Nephron progenitor cell (in vitro differentiated cells): ENCODE results near the gene CBLB.

Experiments
- DNase-seq: peaks from one replicate; pipeline ENCODE4 v3.0.0; 2021
- H3K27ac Mint-ChIP-seq: 2 replicates; pipeline ENCODE4 v1.8.0; 2021; ENCODE audit warnings: mild to moderate bottlenecking, moderate library complexity, mixed read lengths
- H3K27me3 Mint-ChIP-seq: 2 replicates; pipeline ENCODE4 v1.8.0; 2021; ENCODE audit warnings: mild to moderate bottlenecking, low read depth, mixed read lengths; ENCODE audit not compliant: poor library complexity
- H3K36me3 Mint-ChIP-seq: 2 replicates; pipeline ENCODE4 v1.8.0; 2021; ENCODE audit warnings: low read depth, mixed read lengths
- H3K4me1 Mint-ChIP-seq: 2 replicates; pipeline ENCODE4 v1.8.0; 2021; ENCODE audit warnings: mixed read lengths
- H3K4me3 Mint-ChIP-seq: 2 replicates; pipeline ENCODE4 v1.8.0; 2021; ENCODE audit warnings: mild to moderate bottlenecking, moderate library complexity, mixed read lengths
- H3K9me3 Mint-ChIP-seq: 2 replicates; pipeline ENCODE4 v1.8.0; 2021; ENCODE audit warnings: mild to moderate bottlenecking, moderate library complexity, mixed read lengths
- TF ChIP-seq, protein P1 (sequence below): fragments of 200-600 bp; sonication (generic); IDR thresholded peaks from 2 replicates; pipeline ENCODE4 v1.5.0; 2021; ENCODE audit warnings: antibody characterized with exemption

Gene CBLB

DNA sequence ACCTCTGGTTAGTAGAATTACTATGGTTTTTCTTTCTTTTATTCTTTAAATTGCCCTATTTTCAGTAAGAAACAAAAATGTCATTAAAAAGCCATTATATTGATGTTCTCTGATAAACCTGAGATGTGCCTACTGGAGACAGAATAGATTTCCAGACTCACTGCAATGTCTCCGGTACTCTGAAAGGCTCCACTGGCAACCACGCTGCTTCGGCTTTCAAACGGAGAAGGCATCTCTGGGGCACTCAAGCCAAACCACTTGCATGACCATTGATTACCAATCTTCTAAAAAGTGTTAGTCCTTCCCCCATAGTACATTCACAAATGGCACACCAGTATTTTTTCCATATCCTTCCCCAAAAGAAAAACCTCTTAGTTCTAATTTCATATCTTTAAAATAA is 82.6 kb downstream of the CBLB start:
- Mint-ChIP-seq H3K27ac (no peak overlapping the region), H3K4me3 (no peak overlapping the region), H3K27me3 (no peaks in the 10 kb centered on the region), H3K4me1 (no peaks in the 10 kb centered on the region), H3K36me3 (peaks cover under 1% of the 10 kb centered on the region), H3K9me3 (no peaks in the 10 kb centered on the region)
- DNase-seq, result no peak
- TF ChIP-seq, protein P1, sequence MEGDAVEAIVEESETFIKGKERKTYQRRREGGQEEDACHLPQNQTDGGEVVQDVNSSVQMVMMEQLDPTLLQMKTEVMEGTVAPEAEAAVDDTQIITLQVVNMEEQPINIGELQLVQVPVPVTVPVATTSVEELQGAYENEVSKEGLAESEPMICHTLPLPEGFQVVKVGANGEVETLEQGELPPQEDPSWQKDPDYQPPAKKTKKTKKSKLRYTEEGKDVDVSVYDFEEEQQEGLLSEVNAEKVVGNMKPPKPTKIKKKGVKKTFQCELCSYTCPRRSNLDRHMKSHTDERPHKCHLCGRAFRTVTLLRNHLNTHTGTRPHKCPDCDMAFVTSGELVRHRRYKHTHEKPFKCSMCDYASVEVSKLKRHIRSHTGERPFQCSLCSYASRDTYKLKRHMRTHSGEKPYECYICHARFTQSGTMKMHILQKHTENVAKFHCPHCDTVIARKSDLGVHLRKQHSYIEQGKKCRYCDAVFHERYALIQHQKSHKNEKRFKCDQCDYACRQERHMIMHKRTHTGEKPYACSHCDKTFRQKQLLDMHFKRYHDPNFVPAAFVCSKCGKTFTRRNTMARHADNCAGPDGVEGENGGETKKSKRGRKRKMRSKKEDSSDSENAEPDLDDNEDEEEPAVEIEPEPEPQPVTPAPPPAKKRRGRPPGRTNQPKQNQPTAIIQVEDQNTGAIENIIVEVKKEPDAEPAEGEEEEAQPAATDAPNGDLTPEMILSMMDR, result no peak

DNA sequence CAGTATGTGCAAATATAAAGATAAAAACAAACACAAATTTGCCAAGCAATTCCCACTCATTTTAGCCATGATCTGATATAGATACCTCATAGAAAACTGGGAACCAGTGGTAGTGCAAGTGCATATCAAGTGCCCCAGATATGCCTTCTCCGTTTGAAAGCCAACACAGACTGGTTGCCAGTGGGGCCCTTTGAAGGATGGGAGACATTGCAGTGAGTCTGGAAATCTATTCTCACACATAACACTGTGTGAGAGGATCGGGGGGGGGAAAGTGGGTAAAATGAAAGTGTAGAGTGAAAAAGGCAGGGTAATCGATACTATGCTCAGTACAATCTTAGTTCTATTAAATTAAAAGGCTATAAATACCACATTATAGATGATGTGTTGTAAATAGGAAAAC is 83.0 kb downstream of the CBLB start:
- no peak for DNase-seq
- TF ChIP-seq, protein P1, result no peak
- H3K4me3 Mint-ChIP-seq, result no peak overlapping the region
- H3K9me3 Mint-ChIP-seq, result no peaks in the 10 kb centered on the region
- no peak overlapping the region for H3K27ac Mint-ChIP-seq
- H3K36me3 Mint-ChIP-seq, result peaks cover 5% of the 10 kb centered on the region
- no peaks in the 10 kb centered on the region for H3K27me3 Mint-ChIP-seq
- no peaks in the 10 kb centered on the region for H3K4me1 Mint-ChIP-seq

DNA sequence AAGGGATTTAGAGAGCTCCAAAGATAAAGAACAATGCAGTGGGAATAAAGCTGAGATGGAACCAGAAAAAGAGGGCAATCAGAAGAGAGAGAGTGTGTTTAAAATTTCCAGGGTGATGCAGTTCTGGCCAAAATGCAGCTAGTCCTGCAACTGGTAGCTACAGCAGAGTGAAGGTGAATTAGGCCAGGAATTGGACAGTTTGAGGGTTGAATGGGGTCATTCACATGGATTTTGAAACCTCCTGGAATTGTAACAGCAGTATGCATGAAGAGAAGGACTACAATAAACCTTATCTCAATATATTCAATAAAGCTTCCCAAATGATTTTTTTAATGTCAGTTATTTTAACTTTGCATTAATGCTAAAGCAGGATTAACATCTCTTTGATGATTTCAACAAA is 85.2 kb downstream of the CBLB start:
- TF ChIP-seq, protein P1, result no peak
- no peaks in the 10 kb centered on the region for H3K9me3 Mint-ChIP-seq

DNA sequence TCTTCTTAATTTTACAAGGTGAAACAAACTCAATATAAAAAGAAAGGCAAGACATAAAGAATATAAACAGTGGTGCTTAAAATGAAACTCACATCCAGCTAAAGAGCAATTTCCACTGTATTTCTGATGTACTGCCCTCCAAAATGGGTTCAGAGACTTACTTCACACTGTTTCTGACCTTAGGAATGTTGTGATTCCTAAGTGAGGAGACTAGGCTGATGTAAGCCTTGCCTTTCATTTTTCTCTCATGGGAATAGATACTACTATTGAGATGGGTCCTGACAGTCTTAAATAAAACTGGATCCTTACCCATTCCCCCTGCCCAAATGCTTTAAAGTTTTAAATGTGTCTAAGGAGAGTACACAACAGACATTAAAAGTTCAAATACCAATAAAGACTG is 86.9 kb downstream of the CBLB start:
- H3K27ac Mint-ChIP-seq, result no peak overlapping the region
- no peaks in the 10 kb centered on the region for H3K27me3 Mint-ChIP-seq
- no peaks in the 10 kb centered on the region for H3K4me1 Mint-ChIP-seq
- H3K9me3 Mint-ChIP-seq, result no peaks in the 10 kb centered on the region
- H3K4me3 Mint-ChIP-seq, result no peak overlapping the region
- TF ChIP-seq, protein P1, result no peak
- no peak for DNase-seq
- peaks cover 6% of the 10 kb centered on the region for H3K36me3 Mint-ChIP-seq

More for the DNA sequence above, 85.2 kb downstream of the CBLB start:
- Mint-ChIP-seq H3K4me3 (no peak overlapping the region), H3K36me3 (peaks cover 6% of the 10 kb centered on the region), H3K27ac (no peak overlapping the region), H3K27me3 (no peaks in the 10 kb centered on the region), H3K4me1 (no peaks in the 10 kb centered on the region)
- no peak for DNase-seq

DNA sequence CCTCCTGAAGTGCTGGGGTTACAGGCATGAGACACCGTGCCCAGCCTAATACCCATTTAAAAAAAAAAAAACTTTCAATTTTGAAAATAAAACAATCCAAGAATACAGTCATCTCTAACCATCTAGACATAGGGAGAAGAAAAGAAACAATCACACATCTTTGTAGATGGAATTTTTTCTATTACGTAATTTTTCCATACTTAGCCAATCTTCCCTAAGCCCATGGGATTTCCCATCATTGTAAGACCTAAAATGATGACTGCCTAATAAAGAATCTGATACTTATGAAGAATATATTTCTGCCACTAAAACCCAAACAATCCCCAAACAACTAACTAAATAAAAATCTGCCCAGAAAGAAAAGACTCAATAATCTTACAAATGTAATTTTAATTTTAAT is 88.7 kb downstream of the CBLB start:
- no peak for DNase-seq
- H3K36me3 Mint-ChIP-seq, result peaks cover 6% of the 10 kb centered on the region
- H3K9me3 Mint-ChIP-seq, result no peaks in the 10 kb centered on the region
- no peak overlapping the region for H3K27ac Mint-ChIP-seq
- no peaks in the 10 kb centered on the region for H3K4me1 Mint-ChIP-seq
- H3K4me3 Mint-ChIP-seq, result no peak overlapping the region
- TF ChIP-seq, protein P1, result no peak
- no peaks in the 10 kb centered on the region for H3K27me3 Mint-ChIP-seq

DNA sequence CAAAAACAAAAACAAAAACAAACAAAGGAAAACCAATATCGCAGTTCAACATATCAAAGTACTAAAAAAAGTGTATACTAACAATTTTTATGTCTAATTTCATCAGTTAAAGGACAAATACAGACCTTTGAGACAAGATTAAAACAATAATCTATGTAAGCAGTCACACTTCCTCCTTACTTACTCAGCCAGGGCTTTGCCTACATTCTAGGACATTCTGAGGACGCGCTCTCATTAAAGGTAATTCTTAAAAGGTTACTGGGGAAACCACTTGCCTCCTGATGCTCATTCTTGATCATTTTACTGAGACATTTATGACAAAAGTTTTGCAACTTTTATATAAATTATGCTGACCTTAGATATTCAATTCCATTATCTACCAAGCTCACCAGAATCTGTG is 93.4 kb downstream of the CBLB start:
- no peaks in the 10 kb centered on the region for H3K9me3 Mint-ChIP-seq
- no peaks in the 10 kb centered on the region for H3K27me3 Mint-ChIP-seq
- no peak overlapping the region for H3K27ac Mint-ChIP-seq
- peaks cover 24% of the 10 kb centered on the region for H3K36me3 Mint-ChIP-seq
- DNase-seq, result no peak
- H3K4me1 Mint-ChIP-seq, result no peaks in the 10 kb centered on the region
- H3K4me3 Mint-ChIP-seq, result no peak overlapping the region
- TF ChIP-seq, protein P1, result no peak
